Activated naive CD4-positive, alpha-beta T cell treated with anti-CD3 and anti-CD28 coated beads, Interleukin-2, amount 50 U/mL, for 72 hours (primary cell): ENCODE data around the gene CDA. TPM values are rescaled to one million over a fixed set of nuclear protein-coding genes. Genes with fewer than 3 reads are reported as not detected.
A peak's percentile ranks its signal among the peaks of the same experiment; 100 is the strongest.

Experiments
- ATAC-seq, 2 donors: fragments of 150-1000 bp; cut with Tn5 transposase; 2 replicates each; pipeline ENCODE4 v1.10.0; 2021; ENCODE audit warnings: mild to moderate bottlenecking in 2 of 2, moderate library complexity in 2 of 2
- DNase-seq, 2 donors: peaks; one replicate each; pipeline ENCODE4 v3.0.0; 2021 to 2022; ENCODE audit warnings: low spot score in 2 of 2
- H3K27ac Mint-ChIP-seq, 2 donors: one replicate each; pipeline ENCODE4 v1.8.0; 2022; ENCODE audit warnings: mild to moderate bottlenecking in 2 of 2, mixed read lengths in 2 of 2
- H3K36me3 Mint-ChIP-seq, 2 donors: one replicate each; pipeline ENCODE4 v1.8.0; 2022; ENCODE audit warnings: mixed read lengths in 2 of 2
- H3K9me3 Mint-ChIP-seq, 2 donors: one replicate each; pipeline ENCODE4 v1.8.0; 2022; ENCODE audit warnings: mixed read lengths in 2 of 2
- total RNA-seq, 2 donors: library from RNA; stranded (reverse); gene quantifications; one replicate each; pipeline ENCODE4 v1.2.3, GENCODE V29; 2022

Gene CDA
- not detected for total RNA-seq

- no peaks in the 10 kb centered on the region for H3K9me3 Mint-ChIP-seq
- H3K27ac Mint-ChIP-seq, result no peak within 1 kb of the TSS
- DNase-seq (no peak), ATAC-seq (no peak)
- H3K36me3 Mint-ChIP-seq, result no peaks in the 10 kb centered on the region
These were observed at the start of gene CDA for GRCh38 chr1:20588634-20589225. Gene CDA (plus strand): TSS chr1:20589097. CDS start chr1:20589130, 33 bp downstream.

- ATAC-seq (no peak), DNase-seq (no peak)
- Mint-ChIP-seq H3K36me3 (no peaks in the 10 kb centered on the region), H3K27ac (no peak overlapping the region), H3K9me3 (no peaks in the 10 kb centered on the region)
These were observed 48.6 kb upstream of the CDA start for GRCh38 chr1:20540281-20540680.

DNA sequence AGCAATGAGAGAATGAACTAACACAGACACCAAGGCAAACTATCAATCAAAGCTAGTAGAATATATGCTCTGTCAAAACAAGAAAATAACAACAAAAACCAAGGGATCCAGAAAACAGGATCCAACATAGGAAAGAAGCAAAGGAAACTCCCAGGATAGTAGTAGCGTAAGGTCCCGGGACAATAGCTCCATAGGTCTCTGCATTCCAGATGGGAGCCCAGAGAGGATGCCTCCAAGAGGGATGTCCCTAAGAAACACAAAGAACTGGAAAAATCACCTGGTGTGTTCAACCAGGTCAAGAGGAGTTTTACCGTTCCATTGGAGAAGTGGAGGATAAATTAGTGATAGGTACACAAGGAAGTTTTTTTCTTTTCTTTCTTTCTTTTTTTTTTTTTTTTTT, 42.3 kb upstream of the CDA start:
- Mint-ChIP-seq H3K36me3 (no peaks in the 10 kb centered on the region), H3K27ac (no peak overlapping the region), H3K9me3 (no peaks in the 10 kb centered on the region)
- DNase-seq (no peak), ATAC-seq (no peak)

DNA sequence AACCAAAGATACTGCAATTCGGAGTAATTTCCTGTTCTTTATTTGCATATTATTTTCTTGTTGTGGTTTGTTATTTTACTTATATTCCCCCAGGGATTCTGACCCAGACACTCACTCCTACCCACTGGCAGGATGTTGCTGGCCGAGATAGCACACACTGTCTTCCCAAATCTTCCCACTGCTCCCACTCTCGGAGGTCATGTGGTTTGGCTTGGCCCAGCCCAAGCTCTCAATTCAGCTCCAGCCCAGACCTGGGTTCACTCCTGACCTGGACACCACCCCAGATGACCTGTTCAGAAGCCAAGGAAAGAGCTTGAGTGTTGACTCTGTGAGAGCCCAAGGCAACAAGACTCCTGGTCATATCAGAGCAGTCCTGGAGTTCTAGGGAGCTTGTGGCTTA, 37.7 kb upstream of the CDA start:
- no peaks in the 10 kb centered on the region for H3K9me3 Mint-ChIP-seq
- ATAC-seq (no peak), DNase-seq (no peak)
- H3K27ac Mint-ChIP-seq, result no peak overlapping the region
- no peaks in the 10 kb centered on the region for H3K36me3 Mint-ChIP-seq

- DNase-seq, result no peak
- Mint-ChIP-seq H3K9me3 (no peaks in the 10 kb centered on the region), H3K27ac (no peak within 1 kb of the TSS), H3K36me3 (no peaks in the 10 kb centered on the region)
- peak in 1 of 2 donors; percentile 69 for ATAC-seq
These were observed 36.8 kb upstream of the CDA start, which contains the start of gene FAM43B for GRCh38 chr1:20551945-20552727. Gene FAM43B (plus strand): TSS chr1:20552573. CDS start chr1:20552974, 401 bp downstream.

DNA sequence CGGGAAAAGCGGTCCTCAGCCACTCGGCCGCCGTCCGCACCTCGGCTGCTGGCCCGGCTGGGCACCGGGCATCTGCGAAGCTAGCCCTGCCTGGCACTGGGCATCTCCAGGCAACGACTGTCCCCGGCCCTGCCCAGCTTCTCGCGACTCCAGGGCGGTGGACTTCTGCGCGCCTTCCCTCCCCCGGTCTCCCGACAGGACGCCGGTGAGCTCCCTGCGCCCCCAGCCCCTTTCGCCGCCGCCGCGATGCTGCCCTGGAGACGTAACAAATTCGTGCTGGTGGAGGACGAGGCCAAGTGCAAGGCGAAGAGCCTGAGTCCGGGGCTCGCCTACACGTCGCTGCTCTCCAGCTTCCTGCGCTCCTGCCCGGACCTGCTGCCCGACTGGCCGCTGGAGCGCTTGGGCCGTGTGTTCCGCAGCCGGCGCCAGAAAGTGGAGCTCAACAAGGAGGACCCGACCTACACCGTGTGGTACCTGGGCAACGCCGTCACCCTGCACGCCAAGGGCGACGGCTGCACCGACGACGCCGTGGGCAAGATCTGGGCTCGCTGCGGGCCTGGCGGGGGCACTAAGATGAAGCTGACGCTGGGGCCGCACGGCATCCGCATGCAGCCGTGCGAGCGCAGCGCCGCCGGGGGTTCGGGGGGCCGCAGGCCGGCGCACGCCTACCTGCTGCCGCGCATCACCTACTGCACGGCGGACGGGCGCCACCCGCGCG, 36.0 kb upstream of the CDA start:
- H3K9me3 Mint-ChIP-seq, result no peaks in the 10 kb centered on the region
- DNase-seq (no peak), ATAC-seq (no peak)
- no peak overlapping the region for H3K27ac Mint-ChIP-seq
- no peaks in the 10 kb centered on the region for H3K36me3 Mint-ChIP-seq

GRCh38 chr1:20555025-20555757, 33.7 kb upstream of the CDA start:
- H3K36me3 Mint-ChIP-seq, result no peaks in the 10 kb centered on the region
- no peak for DNase-seq
- H3K27ac Mint-ChIP-seq, result no peak overlapping the region
- H3K9me3 Mint-ChIP-seq, result no peaks in the 10 kb centered on the region
- no peak for ATAC-seq

DNA sequence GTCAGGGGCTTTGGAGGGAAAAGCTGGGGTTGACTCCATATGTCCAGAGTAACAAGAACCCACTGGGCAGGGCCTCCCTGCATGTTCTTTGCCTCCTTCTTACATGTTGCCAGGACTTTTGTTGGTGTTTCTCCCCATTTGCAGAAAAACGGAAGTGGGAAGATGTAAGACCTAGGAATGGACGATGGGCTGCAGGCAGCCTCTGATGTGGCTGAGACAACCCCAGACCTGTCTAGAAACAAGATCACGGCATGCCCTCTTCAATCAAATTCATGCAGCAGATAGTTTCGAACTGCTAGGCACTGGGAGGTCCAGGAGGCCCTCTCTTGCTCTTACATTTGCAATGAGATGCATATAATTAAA, 33.2 kb upstream of the CDA start:
- ATAC-seq (no peak), DNase-seq (no peak)
- Mint-ChIP-seq H3K36me3 (no peaks in the 10 kb centered on the region), H3K27ac (no peak overlapping the region), H3K9me3 (no peaks in the 10 kb centered on the region)

- DNase-seq (no peak), ATAC-seq (no peak)
- Mint-ChIP-seq H3K9me3 (no peaks in the 10 kb centered on the region), H3K36me3 (no peaks in the 10 kb centered on the region), H3K27ac (no peak overlapping the region)
These were observed 30.7 kb upstream of the CDA start for GRCh38 chr1:20558191-20558590.

DNA sequence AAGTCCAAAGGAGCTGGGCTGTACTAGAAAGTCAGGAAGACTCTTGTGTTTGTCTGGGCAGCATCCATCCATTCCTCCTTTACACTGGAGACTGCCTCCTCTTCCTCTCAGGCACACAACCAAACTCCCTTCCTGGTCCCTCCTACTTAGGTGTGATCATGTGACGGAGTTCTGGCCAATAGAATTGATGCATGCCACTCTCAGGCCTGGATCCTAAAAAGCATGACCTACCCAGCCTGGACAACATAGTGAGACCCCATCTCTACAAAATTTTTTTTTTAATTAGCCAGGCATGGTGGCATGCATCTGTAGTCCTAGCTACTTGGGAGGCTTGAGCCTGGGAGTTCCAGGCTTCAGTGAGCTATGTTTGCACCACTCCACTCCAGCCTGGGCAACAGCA, 27.9 kb upstream of the CDA start:
- DNase-seq, result no peak
- no peak for ATAC-seq
- no peak overlapping the region for H3K27ac Mint-ChIP-seq
- H3K36me3 Mint-ChIP-seq, result no peaks in the 10 kb centered on the region
- no peaks in the 10 kb centered on the region for H3K9me3 Mint-ChIP-seq

DNA sequence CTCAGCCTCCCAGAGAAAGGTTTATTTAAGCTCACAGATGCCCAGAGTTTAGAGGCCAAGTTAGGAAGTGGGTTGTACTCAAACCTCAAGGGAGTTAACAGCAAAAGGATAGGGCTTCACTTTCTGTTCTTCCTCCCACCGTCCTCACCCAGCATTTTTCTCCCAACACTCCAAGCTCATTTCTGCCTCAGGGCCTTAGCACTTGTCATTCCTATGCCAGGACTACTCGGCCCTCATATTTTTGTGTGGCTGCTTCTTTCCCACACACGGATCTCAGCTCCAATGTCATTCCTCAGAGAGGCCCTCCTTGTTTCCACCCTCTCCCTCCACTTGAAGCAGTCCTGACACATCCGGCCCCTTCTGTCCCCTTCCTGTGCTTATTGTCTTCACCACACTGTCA, 23.7 kb upstream of the CDA start:
- ATAC-seq (no peak), DNase-seq (no peak)
- Mint-ChIP-seq H3K27ac (no peak overlapping the region), H3K36me3 (peaks cover 0 to 2% of the 10 kb centered on the region in 2 donors), H3K9me3 (peaks cover 0 to 5% of the 10 kb centered on the region in 2 donors)

DNA sequence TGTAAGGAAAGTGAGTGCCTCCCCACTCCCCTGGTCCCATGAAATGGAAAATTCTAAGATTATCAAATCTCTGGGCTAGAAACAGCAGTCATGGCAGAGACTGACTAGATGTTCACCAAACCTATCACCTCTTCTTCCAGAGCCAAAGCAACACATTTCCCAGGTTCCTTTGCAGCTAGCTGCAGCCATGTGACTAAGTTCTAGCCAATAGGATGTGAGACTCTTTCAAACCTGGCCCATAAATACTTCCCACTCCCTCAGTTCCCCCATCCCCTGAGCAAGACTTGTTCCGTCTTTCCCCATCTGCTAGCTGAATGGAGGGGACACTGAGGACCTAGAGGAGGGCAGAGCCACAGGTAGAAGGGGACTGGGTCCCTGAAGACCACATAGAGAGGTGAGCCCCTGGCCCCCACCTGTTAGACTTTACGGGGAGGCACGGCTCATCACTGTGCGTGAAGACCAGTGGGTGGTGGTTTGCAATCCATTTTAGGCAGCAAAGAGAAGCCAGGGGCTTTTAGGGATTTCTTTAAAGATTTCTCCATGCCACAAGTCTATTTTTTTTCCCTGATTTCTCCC, 19.3 kb upstream of the CDA start:
- ATAC-seq (no peak), DNase-seq (no peak)
- peaks cover 5 to 7% of the 10 kb centered on the region in 2 donors for H3K36me3 Mint-ChIP-seq
- H3K9me3 Mint-ChIP-seq, result peaks cover 0 to 15% of the 10 kb centered on the region in 2 donors
- H3K27ac Mint-ChIP-seq, result no peak overlapping the region

GRCh38 chr1:20571427-20571826, 17.5 kb upstream of the CDA start:
- peaks cover 0 to 15% of the 10 kb centered on the region in 2 donors for H3K9me3 Mint-ChIP-seq
- ATAC-seq (no peak), DNase-seq (no peak)
- H3K36me3 Mint-ChIP-seq, result peaks cover 5 to 7% of the 10 kb centered on the region in 2 donors
- no peak overlapping the region for H3K27ac Mint-ChIP-seq

DNA sequence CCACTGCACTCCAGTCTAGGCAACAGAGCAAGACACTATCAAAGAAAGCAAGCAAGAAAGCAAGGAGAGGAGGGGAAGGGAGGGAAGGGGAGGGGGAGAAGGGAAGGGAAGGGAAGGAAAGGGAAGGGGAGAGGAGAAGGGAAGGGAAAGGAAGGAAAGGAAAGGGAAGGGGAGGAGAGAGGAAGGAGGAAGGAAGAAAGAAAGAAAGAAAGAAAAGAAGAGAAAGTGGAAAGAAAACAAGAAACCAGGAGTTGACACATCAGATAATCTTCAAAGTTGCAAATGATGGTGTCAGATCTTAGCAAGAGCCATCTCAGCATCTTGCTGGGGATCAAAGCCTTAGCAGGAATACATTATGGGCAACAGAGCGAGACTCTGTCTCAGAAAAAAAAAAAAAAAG, 14.9 kb upstream of the CDA start:
- no peak overlapping the region for H3K27ac Mint-ChIP-seq
- ATAC-seq (no peak), DNase-seq (no peak)
- H3K36me3 Mint-ChIP-seq, result peaks cover 5 to 7% of the 10 kb centered on the region in 2 donors
- peaks cover 0 to 15% of the 10 kb centered on the region in 2 donors for H3K9me3 Mint-ChIP-seq

GRCh38 chr1:20574686-20575540, 14.0 kb upstream of the CDA start:
- DNase-seq, result peak in 1 of 2 donors; percentile 92
- Mint-ChIP-seq H3K27ac (no peak overlapping the region), H3K9me3 (peaks cover 0 to 12% of the 10 kb centered on the region in 2 donors), H3K36me3 (peaks cover 5 to 7% of the 10 kb centered on the region in 2 donors)
- ATAC-seq, result peak; percentile 29 to 93
